HG02938 (cell line): ENCODE data around the gene CPA3.

Experiments
- ATAC-seq: cut with Tn5 transposase; IDR thresholded peaks from one replicate; pipeline ENCODE4 v1.9.1; 2021; ENCODE audit warnings: mild to moderate bottlenecking, moderate library complexity; ENCODE audit not compliant: unreplicated experiment

CPA3 gene

DNA sequence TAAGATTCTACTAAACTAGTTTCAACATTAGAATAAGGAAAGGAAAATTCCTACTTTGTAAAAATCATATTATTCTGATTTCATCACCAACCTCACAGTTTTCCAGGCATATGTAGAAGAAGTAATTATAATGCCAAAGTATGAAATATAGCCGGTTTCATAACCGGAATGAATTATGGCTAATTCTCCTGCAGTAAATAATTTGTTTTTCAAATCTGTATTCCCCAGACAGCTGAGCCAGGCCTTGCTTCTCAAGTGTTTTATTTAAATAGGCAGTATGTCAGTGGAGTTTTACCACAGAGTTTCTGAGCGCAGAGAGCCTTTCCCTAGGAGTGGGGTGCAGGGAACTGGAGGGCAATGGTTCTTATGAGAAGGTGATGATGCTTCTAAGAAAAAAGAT, 8.7 kb upstream of the CPA3 start:
- no peak for ATAC-seq

DNA sequence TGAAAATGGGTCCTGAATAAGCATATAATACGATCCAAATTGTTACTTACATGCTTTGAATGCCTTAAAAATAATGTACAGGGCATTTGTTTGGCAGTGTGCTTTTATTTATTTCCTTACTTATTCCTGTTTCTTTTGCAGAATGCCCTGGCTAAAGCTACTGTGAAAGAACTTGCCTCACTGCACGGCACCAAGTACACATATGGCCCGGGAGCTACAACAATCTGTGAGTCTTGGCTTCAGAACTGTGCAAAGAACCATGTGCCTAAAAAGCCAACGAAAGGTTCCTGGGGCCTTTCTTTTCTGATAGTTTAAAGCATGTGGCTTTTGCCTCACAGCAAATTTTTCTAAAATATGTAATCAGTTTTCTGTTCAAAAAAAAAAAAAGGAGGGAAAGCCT, 7.8 kb upstream of the CPA3 start:
- ATAC-seq: no peak

DNA sequence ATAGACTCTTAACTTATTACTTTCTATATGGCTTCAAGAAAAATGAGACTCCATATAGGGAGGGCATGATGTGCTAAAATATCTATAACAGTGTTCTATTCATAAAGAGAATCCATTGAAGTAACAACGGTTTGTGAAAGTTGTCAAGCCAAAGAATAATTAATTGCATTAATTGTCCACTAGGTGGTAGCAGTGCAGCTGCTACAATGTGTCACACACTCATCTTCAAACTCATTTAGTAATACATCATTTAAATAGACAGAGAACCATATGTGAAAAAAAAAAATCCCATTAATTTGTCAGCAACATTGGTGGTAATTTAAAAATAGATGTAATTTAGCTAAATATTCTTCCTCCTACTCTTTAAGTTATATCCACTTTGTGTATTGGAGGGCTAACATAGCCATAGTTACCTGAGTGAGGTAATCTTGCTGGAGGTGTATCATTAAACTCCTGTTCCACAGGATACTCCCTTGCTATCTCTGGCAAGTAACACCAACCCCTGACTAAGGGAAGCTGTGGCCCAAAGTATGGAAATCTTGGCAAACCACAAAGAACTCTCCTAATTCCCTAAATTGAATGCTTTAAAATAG, 3.7 kb upstream of the CPA3 start:
- peak; percentile 70 for ATAC-seq

DNA sequence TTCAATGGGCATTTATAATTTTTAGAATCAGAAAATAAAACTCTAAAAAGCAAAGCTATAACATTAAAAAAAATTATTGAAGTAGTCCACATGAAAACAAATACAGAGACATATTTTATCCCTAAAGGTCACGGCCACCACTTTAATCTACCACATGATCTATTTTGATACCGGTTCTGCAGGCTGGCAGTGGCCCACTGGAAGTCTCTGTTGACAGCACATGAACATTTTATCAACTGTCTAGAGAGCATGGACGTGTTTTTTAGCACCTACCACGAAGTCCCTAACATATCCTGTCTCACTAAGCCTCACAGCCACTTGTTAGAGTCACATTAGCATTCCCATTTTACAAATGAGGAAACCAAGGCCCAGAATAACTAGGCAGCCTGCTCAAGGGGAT, 1.8 kb upstream of the CPA3 start:
- no peak for ATAC-seq

DNA sequence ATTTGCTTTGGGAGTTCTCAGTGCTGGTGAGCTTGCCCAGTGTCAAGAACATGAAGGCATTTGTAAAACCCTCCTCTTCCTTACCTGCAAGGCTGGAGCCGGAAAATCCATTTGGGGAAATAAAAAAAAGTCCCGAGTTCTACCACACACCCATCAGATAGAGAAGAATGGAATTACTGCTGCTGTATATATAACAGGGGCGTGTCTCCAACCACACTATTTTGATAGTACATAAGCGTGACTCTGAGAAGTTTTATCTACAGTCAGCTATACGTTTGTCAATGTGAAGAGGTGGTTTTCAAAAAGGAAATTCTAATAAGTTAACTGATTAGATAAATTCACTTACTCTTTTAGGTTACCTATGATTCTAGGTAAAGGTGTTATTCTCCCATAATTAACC, 1.3 kb upstream of the CPA3 start:
- ATAC-seq: no peak

DNA sequence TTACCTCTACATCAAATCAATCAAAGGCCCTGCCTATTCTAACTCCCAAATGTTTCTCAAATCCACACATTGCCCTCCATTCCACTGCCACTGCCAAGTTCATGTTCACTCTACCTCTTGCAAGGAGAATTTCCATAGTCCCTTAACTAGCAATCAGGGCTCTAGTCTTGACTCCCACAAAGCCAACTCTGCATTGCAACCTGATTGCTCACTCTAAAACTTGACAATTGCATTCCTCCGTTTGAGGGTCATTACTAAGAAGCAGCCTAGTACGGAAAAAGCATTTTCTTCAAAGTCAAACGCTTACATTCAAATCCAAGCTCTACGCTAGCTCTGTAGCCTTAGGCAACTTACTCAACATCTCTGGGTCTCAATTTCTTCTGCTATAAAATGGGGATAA, 1.2 kb downstream of the CPA3 start:
- no peak for ATAC-seq

DNA sequence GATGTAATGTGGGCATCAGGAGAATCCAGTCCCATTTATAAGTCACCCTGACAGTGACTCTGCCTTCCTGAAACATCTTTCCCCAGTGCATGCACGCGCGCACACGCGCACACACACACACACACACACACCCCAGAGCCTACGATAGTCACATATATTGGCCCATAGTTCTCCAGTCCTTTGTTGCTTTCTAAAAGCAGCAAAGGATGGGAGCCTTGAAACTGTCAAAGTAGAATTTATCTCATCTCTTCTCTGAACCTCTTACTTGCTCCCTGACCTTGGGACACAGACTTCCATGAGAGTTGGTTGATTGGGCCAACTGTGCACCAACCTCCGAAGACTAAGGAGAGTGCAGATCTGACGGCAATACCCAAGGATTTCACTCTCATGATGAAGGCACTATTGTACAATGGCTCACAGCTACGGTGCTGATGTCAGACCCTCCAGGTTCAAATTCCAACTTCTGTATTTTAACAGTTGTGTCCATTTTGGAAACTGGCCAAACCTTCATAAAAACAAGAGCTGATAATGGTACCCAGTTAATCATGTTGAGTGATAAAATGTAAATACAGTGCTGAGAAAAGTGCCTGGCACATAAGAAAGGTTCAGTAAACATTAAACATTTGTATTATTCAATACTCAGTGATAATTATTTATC, 8.3 kb downstream of the CPA3 start:
- no peak for ATAC-seq

DNA sequence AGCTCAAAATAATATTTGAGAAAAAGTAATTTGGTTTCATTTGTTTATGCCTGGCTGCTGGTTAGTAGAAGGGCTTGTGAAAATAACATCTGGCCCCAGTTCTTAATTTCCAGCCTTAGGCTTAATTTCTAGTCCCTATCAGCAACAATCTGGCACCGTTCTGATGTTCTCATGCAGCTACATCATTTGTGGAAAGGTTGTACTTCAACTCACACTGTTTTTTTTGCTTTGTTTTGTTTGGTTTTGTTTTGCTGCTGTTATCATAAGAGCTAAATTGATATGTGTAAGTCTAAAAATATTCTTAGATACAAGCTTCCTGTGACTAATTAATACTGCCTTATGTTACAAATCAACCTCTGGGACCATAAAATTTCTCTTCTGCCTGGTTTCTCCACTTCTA, 8.9 kb downstream of the CPA3 start:
- ATAC-seq: no peak

DNA sequence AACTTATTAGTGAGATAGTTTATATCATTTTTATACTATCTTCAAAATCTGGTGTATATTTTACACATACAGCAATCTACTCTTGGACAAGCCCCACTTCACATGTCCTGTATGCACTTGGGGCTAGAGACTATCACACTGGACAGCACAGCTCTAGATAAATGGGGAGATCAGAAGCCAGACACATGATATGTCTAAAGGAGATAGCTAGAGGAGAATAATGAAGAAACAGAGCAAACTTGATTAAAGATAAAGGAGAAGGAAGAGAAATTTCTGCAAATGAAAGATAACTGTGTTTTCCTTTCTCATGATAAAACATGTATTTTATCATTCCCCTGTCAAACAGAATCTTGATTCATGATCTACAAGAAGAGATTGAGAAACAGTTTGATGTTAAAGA, 13.0 kb downstream of the CPA3 start:
- ATAC-seq: no peak

DNA sequence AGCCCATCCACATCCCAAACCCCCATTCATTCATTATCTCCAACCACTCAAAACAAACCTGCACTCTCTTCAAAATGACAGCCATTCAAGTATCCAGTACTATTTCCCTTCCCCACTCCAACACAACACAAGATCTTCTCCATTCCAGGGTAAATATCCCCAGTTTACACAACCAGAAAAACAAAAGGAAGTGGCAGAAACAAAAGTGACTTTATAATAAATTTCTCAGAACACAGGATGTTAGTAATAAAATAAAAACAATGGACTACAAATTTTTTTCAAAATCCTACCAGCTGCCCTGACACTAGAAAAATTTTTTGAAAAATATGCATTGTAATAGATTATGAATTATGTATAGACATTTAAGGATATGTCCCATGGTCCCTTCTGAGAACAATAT, 14.2 kb downstream of the CPA3 start:
- no peak for ATAC-seq

DNA sequence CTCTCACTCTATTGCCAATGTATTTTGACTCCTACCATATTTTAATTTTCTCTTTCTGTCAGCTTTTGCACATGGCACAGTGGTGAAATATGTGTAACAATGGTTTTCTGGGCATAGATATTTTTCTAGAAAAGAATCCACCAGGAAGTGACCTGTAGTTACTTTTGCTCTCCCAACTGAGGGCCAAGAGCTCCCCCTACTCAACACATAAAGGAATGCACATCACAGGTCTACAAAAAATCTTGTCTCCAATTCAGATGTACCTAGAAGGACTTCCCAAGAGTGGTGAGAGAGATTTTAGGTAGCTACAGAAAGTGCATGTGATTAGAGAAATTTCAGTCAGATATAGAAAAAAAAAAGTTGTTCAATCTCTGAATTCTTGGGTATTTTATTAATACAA, 15.6 kb downstream of the CPA3 start:
- ATAC-seq: no peak

DNA sequence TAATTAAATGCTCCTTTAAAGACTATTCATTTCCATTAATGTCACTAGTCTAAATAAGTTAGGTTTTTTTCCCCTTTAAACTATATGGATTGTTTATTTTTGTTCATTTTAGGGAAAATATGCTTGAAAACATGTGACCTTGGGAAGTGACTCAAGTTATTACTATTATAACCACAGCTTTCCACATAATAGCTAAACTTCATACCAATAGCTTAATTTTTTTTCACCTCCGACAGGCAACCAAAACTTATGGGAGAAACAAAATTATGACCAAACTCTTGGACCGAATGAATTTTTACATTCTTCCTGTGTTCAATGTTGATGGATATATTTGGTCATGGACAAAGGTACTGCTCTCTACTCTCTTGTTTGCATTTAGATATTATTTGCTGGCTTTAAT, 16.2 kb downstream of the CPA3 start:
- no peak for ATAC-seq

DNA sequence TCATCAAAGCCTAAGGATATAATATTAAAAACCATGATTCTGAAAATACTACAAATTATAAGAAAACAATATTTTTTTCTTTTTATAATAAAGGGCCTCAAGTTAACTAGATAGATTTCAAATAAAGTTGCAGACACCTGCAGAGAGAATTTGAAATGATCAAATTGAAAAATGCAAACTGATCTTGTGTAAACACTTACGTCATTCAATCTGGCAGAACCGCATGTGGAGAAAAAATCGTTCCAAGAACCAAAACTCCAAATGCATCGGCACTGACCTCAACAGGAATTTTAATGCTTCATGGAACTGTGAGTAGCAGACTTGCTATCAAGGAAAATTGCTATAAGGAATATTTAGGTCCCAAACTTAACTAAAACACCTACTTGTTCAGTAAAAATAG, 17.2 kb downstream of the CPA3 start:
- ATAC-seq: no peak

DNA sequence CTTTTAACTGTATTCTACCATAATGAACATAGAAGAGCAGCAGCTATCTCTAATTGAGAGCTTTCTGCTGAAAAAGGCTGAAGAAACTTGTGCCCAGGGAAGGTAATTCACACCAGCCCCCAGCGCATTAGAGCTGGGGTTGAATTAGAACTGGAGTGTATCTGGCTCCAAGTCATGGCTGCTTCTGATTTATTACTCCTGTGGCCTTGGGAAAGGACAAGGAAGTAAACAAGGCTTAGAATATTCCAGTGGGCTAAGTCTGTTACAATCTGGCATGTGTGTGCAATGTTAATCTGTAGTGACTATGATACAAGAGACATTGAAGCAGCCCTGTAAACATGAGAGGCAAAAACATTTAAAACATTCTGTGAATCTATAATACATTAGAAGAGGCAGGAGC, 18.1 kb downstream of the CPA3 start:
- no peak for ATAC-seq

DNA sequence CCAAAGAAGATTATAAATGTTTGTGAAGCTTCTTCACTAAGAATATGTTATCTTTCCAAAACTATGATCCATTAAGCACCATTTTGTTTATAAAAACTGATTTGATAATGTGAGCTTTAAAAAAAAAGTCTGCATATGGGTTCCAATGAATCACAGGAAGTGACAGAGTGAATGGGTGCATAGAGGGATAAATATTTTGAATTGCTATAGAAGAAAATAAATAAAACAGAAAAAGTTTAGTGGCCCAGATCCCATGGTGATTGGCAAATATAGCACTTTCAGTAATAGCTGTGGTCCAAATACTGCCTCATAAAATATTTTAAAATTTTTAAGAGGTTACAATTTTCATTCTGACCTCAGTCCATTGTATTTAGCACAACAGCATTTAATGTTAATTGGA, 19.2 kb downstream of the CPA3 start:
- no peak for ATAC-seq

DNA sequence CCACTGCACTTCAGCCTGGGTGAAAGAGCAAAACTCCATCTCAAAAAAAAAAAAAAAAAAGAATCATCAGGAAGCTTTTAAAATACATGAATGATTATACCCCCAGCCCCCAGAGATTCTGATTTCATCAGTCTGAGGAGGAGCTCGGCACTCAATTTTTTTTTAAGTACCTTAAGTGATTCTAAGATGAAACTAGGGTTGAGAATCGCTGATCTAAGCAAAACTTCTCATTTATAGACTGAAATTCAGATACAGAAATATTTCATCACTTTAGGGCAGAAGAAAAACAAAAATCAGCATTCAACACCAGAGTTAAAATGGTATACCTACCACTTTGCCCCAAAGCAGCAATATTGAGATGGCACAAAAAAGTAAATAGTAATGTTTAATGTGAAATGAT, 24.7 kb downstream of the CPA3 start:
- ATAC-seq: no peak

DNA sequence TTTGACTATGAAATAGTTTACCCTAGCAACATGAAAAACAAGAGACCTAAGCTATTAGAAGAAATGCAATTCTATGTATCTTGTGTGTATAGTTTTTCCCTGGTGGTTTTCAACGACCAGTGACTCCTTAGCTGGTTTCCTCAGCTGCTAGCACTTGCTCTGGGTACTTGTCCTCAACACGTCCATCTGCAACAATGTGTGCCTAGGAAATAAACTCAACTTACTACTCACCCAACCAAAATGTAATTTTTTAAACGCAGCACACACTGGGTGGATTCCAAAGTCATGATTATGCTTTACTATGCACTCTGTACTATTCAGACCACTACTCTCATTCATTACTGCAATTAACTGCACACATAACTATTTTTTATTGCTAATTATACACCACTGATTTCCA, 31.0 kb downstream of the CPA3 start:
- no peak for ATAC-seq

DNA sequence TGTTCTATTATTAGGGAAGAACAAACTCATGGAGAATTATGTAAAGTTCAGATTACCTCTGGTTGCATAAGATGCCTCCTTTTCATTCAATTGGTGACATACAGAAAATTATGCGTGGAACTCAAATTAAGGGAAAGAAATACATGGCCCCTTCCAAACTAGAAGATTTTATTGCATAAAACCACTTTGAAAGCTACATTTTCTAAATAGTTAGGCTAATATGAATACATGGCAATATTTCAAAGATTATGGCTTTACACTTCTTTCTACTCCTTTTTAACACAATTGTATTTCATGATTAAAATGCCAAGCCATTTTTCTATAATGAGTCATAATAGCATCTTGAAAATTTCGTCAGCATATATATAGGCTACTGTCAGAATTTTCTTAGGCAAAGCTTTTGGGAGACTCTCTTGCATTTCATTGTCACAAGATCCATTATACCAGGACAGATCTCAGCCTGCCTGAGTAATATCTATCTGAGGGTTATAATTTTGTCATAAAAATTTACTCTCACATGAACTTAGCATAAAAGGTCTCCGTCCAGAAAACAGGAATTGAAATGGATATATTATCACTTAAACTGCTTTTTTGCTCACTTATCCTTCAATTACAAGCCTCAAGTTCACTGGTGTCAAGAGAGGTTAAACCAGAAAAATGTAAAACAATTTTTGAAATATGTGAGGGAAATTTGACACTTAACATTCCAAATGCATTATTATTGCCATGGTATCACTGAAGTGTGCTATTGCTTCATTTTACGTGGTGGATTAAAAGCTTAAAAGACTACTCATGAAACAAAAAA, 37.1 kb downstream of the CPA3 start:
- no peak for ATAC-seq

DNA sequence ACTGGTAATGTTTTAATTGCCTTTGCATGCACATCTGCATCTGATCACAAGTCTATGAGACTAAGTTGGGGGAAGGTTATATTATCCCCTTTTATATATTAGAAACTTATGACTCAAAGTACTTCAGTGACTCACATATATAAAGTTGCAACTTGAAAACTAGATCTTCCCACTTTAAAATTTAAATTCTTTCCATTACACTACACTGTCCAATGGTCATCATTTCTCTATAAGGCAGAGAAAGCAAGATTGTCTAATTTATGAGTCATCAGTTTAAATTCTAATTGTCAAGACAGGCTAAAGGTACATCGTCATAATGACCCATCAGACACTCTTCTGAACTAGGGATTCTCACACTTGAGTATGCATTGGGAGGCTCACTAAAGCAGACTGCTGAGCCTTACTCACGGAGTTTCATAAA, 37.9 kb downstream of the CPA3 start:
- ATAC-seq: no peak

DNA sequence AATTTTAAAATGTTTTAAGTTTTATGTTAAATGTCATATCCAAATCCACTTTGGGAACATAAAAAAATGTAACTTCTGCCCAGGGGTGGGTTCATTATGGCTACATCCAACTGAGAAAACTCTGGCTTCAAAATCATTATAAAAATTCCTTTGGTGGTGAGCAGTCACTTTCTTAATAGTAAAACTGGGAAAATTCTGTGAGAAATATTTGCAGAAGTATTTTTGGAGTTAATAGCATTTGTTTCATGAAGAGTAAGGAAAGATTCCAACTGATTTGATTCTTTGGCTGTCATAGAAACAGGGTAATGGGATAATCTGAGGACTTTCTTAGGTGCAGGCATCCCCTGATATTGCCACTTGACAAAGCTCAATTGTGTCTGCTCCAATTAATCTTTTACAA, 38.8 kb downstream of the CPA3 start:
- ATAC-seq: no peak

DNA sequence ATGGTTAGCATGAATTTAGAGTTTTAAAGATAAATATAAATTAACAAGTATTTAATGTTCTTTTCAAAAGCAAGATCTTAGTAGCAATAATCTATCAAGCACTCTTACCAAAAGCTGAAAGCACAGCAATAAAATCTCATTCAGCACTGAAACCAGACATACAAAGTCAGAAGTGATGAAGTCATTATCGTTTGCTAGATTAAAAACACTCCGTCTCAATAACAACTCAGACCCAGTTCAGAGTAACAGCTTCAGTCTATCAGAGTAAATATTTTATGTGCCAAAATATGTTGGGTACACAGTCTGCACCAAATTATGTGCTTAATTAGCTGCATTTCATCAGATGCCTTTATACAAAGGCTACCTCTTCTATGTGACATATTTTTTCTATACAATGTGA, 41.6 kb downstream of the CPA3 start:
- ATAC-seq: no peak

DNA sequence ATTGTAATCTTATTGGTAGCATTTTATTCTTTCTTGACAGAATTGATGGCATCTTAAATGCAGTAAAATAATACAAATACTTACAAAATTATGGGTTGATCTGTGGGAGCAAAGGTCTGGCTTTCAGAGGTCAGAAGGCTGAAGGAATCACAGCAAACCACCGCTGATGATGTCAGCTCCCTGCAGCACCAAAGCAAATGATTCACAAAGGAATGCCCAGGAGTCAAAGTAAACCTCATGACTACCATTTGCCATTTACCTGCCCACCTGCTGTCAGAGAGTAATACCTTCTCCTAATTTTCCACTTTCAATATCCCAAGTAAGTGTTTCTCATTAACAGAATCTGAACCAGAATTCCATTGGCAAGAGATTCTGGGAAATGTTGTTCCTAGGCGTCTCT, 46.1 kb downstream of the CPA3 start:
- ATAC-seq: no peak
